Measurements from ENCODE around the gene COBL.

Gene COBL

GRCh38 chr7:51019891-51020870, 296.4 kb downstream of the COBL start:
- FAIRE-seq (no peak), DNase-seq (ENCODE audit: extremely low spot score, insufficient read length, low read depth) (no peak)

GRCh38 chr7:51019191-51019844, 297.3 kb downstream of the COBL start:
- FAIRE-seq, result no peak

GRCh38 chr7:51017576-51018535, 298.8 kb downstream of the COBL start:
- FAIRE-seq, result no peak
- no peak for DNase-seq (ENCODE audit: extremely low spot score, insufficient read length, low read depth)

More at GRCh38 chr7:51019191-51019844, 297.3 kb downstream of the COBL start:
- no peak for DNase-seq (ENCODE audit: extremely low spot score, insufficient read length, low read depth)

- DNase-seq (ENCODE audit: extremely low spot score, insufficient read length, low read depth) (no peak), FAIRE-seq (no peak)
Measured at GRCh38 chr7:51016546-51016945, 300.1 kb downstream of the COBL start.

- FAIRE-seq (no peak), DNase-seq (ENCODE audit: extremely low spot score, insufficient read length, low read depth) (no peak)
Measured at GRCh38 chr7:51015581-51015980, 301.0 kb downstream of the COBL start.

GRCh38 chr7:51014811-51015210, 301.8 kb downstream of the COBL start:
- no peak for FAIRE-seq

GRCh38 chr7:51013861-51014511, 302.6 kb downstream of the COBL start:
- DNase-seq (ENCODE audit: extremely low spot score, insufficient read length, low read depth) (no peak), FAIRE-seq (no peak)

More at GRCh38 chr7:51014811-51015210, 301.8 kb downstream of the COBL start:
- no peak for DNase-seq (ENCODE audit: extremely low spot score, insufficient read length, low read depth)

- FAIRE-seq (no peak), DNase-seq (ENCODE audit: extremely low spot score, insufficient read length, low read depth) (no peak)
Measured at GRCh38 chr7:51013218-51013786, 303.3 kb downstream of the COBL start.

- FAIRE-seq (no peak), DNase-seq (ENCODE audit: extremely low spot score, insufficient read length, low read depth) (no peak)
Measured at GRCh38 chr7:51012569-51013217, 303.9 kb downstream of the COBL start.

GRCh38 chr7:51011710-51012350, 304.8 kb downstream of the COBL start:
- DNase-seq (ENCODE audit: extremely low spot score, insufficient read length, low read depth), result no peak
- FAIRE-seq, result no peak

- DNase-seq (ENCODE audit: extremely low spot score, insufficient read length, low read depth) (no peak), FAIRE-seq (no peak)
Measured at GRCh38 chr7:51010534-51010933, 306.1 kb downstream of the COBL start.

GRCh38 chr7:51009716-51010496, 306.7 kb downstream of the COBL start:
- no peak for FAIRE-seq
- no peak for DNase-seq (ENCODE audit: extremely low spot score, insufficient read length, low read depth)

GRCh38 chr7:51007551-51008505, 308.8 kb downstream of the COBL start:
- no peak for DNase-seq (ENCODE audit: extremely low spot score, insufficient read length, low read depth)
- no peak for FAIRE-seq

- FAIRE-seq (no peak), DNase-seq (ENCODE audit: extremely low spot score, insufficient read length, low read depth) (no peak)
Measured at GRCh38 chr7:51006483-51007235, 309.9 kb downstream of the COBL start.

- DNase-seq (ENCODE audit: extremely low spot score, insufficient read length, low read depth) (no peak), FAIRE-seq (no peak)
Measured at GRCh38 chr7:51005074-51005473, 311.5 kb downstream of the COBL start.

- no peak for DNase-seq (ENCODE audit: extremely low spot score, insufficient read length, low read depth)
- FAIRE-seq, result no peak
Measured at GRCh38 chr7:51000956-51001355, 315.7 kb downstream of the COBL start.
